Tibial nerve (tissue), 4 donors: ENCODE data around the gene PARP8. TPM values are rescaled to one million over a fixed set of nuclear protein-coding genes. Genes with fewer than 3 reads are reported as not detected.
A peak's percentile ranks its signal among the peaks of the same experiment; 100 is the strongest.
"Not testable (repeated sequence)": the region's sequence is repeated elsewhere in the genome, so short reads cannot be mapped to it uniquely, and the experiment has no call there.

Experiments used
- DNase-seq, 2 donors: peaks; one replicate each; pipeline ENCODE4 v3.0.0-alpha.2; 2019; ENCODE audit warnings: low spot score in 2 of 2
- H3K27ac ChIP-seq, 4 donors: fragments of 200-600 bp; sonication (generic) in 3 of 4; one replicate each; pipeline ENCODE4 v1.5.1; 2017 to 2019; ENCODE audit warnings: mild to moderate bottlenecking in 1 of 4
- H3K27me3 ChIP-seq, 2 donors: fragments of 200-600 bp; sonication (generic) in 1 of 2; one replicate each; pipeline versions ENCODE4 v1.5.1 to v1.6.0; 2017 to 2019
- H3K36me3 ChIP-seq, 3 donors: fragments of 200-600 bp; sonication (generic); one replicate each; pipeline ENCODE4 v1.5.1; 2018 to 2019
- H3K4me1 ChIP-seq, 4 donors: fragments of 200-600 bp; sonication (generic) in 3 of 4; one replicate each; pipeline ENCODE4 v1.5.1; 2017 to 2019
- H3K4me3 ChIP-seq, 4 donors: fragments of 200-600 bp; sonication (generic) in 3 of 4; one replicate each; pipeline ENCODE4 v1.5.1; 2017 to 2019; ENCODE audit warnings: mild to moderate bottlenecking in 1 of 4, moderate library complexity in 1 of 4
- H3K9me3 ChIP-seq, 4 donors: fragments of 200-600 bp; sonication (generic) in 3 of 4; one replicate each; pipeline ENCODE4 v1.5.1; 2017 to 2019
- EP300 ChIP-seq, 2 donors: sonication (generic); formaldehyde crosslinking; IDR thresholded peaks; one replicate each; pipeline ENCODE4 v1.6.1; 2017; ENCODE audit warnings: antibody characterized with exemption in 2 of 2, mild to moderate bottlenecking in 1 of 2
- POLR2A ChIP-seq, 2 donors: fragments of 450-650 bp; IDR thresholded peaks; one replicate each; pipeline ENCODE4 v1.6.1; 2017; ENCODE audit warnings: antibody characterized with exemption in 2 of 2, mild to moderate bottlenecking in 2 of 2, moderate library complexity in 2 of 2
- WGBS, 2 donors: methylation state at CpG; one replicate each; pipeline ENCODE4 v1.1.5; 2018; 5-methylcytosine and 5-hydroxymethylcytosine counted together
- total RNA-seq, 4 donors: library from RNA; depleted of rRNA; stranded (reverse); fragments of >200 nt; gene quantifications; one replicate each; pipeline ENCODE4 v1.1.0, GENCODE V29; 2016
- TF ChIP-seq, protein P1 (sequence below), 5 experiments: fragments of 200-600 bp in 3 of 5; fragments of 450-650 bp in 2 of 5; sonication (generic) in 3 of 5; IDR thresholded peaks; one replicate each; pipeline ENCODE4 v1.5.1; 2016 to 2019; ENCODE audit warnings: antibody characterized with exemption in 5 of 5, mild to moderate bottlenecking in 3 of 5, moderate library complexity in 2 of 5

PARP8 gene, protein sequence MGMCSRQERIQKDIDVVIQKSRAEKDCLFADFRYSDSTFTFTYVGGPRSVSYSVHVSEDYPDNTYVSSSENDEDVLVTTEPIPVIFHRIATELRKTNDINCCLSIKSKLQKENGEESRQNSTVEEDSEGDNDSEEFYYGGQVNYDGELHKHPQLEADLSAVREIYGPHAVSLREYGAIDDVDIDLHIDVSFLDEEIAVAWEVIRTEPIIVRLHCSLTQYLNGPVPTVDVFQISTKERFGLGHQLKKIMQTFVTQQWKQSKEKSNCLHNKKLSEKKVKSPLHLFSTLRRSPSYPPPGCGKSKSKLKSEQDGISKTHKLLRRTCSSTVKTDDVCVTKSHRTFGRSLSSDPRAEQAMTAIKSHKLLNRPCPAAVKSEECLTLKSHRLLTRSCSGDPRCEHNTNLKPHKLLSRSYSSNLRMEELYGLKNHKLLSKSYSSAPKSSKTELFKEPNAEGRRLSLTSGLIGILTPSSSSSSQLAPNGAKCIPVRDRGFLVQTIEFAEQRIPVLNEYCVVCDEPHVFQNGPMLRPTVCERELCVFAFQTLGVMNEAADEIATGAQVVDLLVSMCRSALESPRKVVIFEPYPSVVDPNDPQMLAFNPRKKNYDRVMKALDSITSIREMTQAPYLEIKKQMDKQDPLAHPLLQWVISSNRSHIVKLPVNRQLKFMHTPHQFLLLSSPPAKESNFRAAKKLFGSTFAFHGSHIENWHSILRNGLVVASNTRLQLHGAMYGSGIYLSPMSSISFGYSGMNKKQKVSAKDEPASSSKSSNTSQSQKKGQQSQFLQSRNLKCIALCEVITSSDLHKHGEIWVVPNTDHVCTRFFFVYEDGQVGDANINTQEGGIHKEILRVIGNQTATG
- 10 to 100 TPM; 10.4 to 24.7 (median 18.8) TPM for total RNA-seq

DNA sequence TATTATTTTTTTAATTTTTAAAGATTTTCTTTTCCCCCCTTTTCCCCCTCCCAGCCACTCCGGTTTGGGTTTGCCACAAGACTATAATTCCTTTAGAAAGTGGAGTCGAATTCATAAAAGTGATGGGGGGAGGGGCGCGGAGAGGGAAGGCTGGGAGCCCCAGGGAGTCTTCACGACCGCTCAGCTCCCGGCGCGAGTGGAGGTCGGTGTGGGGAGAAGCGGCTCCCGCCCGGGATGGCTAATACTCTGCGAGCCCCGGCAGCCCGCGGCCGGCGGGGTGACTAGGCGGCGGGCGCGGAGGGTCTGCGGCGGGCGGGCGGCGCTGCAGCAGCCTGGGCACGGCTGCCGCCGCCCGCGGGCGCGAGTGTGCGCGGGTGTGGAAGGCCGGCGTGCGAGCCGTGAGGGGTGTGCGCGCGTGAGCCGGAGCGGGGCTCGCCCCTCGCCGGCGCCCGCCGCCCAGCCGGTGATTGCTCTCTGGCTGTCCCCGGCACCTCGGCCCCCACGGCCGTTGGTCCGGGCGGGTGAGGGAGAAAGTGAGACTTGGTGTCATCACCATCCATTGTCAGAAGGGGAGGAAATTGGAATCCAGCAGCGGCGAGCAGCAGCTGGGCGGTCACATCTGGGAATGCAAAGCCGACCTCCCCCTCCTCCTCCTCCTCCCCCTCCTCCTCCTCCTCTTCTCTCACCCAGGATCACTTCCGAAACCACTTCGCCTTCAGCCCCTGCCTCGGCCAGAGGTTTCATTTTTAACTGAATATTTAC lies at the start of gene PARP8:
TSS of gene PARP8 (plus strand) at position 377 of the 762 bp plus-strand sequence. CDS start 459 bp downstream, outside the sequence.
- H3K27me3 ChIP-seq = no peaks in the 10 kb centered on the region
- peak within 1 kb of the TSS; percentile 87 to 92 (median 90) for H3K4me3 ChIP-seq
- TF ChIP-seq, protein P1, sequence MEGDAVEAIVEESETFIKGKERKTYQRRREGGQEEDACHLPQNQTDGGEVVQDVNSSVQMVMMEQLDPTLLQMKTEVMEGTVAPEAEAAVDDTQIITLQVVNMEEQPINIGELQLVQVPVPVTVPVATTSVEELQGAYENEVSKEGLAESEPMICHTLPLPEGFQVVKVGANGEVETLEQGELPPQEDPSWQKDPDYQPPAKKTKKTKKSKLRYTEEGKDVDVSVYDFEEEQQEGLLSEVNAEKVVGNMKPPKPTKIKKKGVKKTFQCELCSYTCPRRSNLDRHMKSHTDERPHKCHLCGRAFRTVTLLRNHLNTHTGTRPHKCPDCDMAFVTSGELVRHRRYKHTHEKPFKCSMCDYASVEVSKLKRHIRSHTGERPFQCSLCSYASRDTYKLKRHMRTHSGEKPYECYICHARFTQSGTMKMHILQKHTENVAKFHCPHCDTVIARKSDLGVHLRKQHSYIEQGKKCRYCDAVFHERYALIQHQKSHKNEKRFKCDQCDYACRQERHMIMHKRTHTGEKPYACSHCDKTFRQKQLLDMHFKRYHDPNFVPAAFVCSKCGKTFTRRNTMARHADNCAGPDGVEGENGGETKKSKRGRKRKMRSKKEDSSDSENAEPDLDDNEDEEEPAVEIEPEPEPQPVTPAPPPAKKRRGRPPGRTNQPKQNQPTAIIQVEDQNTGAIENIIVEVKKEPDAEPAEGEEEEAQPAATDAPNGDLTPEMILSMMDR (IDR thresholded peaks at IDR 0.05) = no peak
- TF ChIP-seq EP300 (IDR thresholded peaks at IDR 0.05) = no peak
- TF ChIP-seq POLR2A (IDR thresholded peaks at IDR 0.05) = no peak
- no peaks in the 10 kb centered on the region for H3K36me3 ChIP-seq
- peak within 1 kb of the TSS; percentile 88 to 95 (median 90) for H3K27ac ChIP-seq
- H3K4me1 ChIP-seq = peaks cover 0 to 11% (median 6%) of the 10 kb centered on the region in 4 donors
- 0 to 1% methylated on average over 26 to 63 of the region's 66 CpGs for WGBS, 2 donors
- DNase-seq = peak in 1 of 2 donors; percentile 54
- no peaks in the 10 kb centered on the region for H3K9me3 ChIP-seq

- Histone ChIP-seq H3K36me3 (no peaks in the 10 kb centered on the region), H3K9me3 (no peaks in the 10 kb centered on the region), H3K27ac (no peak overlapping the region), H3K27me3 (no peaks in the 10 kb centered on the region), H3K4me3 (no peak overlapping the region), H3K4me1 (no peaks in the 10 kb centered on the region)
- WGBS, 2 donors = 76% methylated on average over 3 of the region's 3 CpGs
- DNase-seq = no peak
- TF ChIP-seq EP300 (IDR thresholded peaks at IDR 0.05) = no peak
- no peak for TF ChIP-seq POLR2A (IDR thresholded peaks at IDR 0.05)
- TF ChIP-seq, protein P1 (IDR thresholded peaks at IDR 0.05) = no peak
Observed at GRCh38 chr5:50623666-50624065, 42.8 kb upstream of the PARP8 start.

DNA sequence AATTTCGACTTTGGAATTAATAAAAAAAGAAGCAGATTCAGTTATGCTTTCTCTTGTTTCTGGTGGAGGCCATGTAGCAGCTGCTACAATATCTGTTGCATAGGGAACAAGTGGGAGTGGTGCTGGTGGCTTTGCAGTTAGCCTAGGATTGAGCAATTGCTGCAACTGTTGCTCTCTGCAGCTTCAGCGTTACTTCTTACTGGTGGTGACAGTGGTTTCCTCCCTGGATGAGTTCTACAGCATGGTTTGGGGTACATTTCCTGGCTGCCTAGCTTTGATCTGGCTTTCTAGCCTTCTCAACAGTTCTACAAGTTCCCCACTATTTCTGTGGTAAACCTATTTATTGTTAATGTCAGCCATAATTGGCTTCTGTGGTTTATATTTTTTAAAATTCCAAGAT lies 31.6 kb upstream of the PARP8 start:
- not testable (repeated sequence) for H3K4me3 ChIP-seq, H3K4me1 ChIP-seq, H3K27me3 ChIP-seq, H3K9me3 ChIP-seq, H3K36me3 ChIP-seq, H3K27ac ChIP-seq
- 62 to 65% methylated on average over 2 of the region's 2 CpGs for WGBS, 2 donors
- DNase-seq = peak in 1 of 2 donors; percentile 11

GRCh38 chr5:50637576-50637975 lies 28.9 kb upstream of the PARP8 start:
- H3K36me3 ChIP-seq, H3K27ac ChIP-seq, H3K4me3 ChIP-seq, H3K27me3 ChIP-seq, DNase-seq, H3K9me3 ChIP-seq, H3K4me1 ChIP-seq: not testable (repeated sequence)
- 74 to 80% methylated on average over 2 of the region's 2 CpGs for WGBS, 2 donors

DNA sequence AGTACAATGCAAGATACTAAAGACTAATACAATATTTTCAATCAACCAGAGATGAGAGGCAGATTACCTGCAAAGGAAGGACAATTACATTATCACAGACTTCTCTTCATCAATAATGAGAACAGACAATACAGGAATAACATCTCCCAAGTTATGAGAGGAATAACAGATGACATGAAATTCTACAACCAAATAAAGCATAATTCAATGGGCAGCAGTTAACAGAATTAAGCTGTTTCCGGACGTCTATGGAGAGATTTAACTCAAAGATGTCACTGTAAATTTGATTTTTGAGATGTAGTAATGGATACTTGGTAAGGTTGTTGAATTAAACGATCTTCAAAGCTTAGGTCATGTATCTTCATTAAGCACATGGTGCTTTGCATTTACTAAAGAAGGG lies 19.8 kb upstream of the PARP8 start:
- no peaks in the 10 kb centered on the region for H3K9me3 ChIP-seq
- WGBS, 2 donors = 63 to 75% methylated on average over 3 of the region's 3 CpGs
- no peak overlapping the region for H3K27ac ChIP-seq

More for the DNA sequence above, 19.8 kb upstream of the PARP8 start:
- no peak overlapping the region for H3K4me3 ChIP-seq
- no peaks in the 10 kb centered on the region for H3K4me1 ChIP-seq
- H3K36me3 ChIP-seq = no peaks in the 10 kb centered on the region
- DNase-seq = no peak
- H3K27me3 ChIP-seq = no peaks in the 10 kb centered on the region
- TF ChIP-seq EP300 (IDR thresholded peaks at IDR 0.05) (no peak), POLR2A (IDR thresholded peaks at IDR 0.05) (no peak)
- TF ChIP-seq, protein P1 (IDR thresholded peaks at IDR 0.05) = no peak
